ENCODE results near the gene OLFM2.

Gene OLFM2

GRCh38 chr19:9883764-9884163 lies 52.6 kb downstream of the OLFM2 start:
- Histone ChIP-seq H3K9me3 (ENCODE audit: low read depth, low read length) (no peaks in the 10 kb centered on the region), H3K36me3 (ENCODE audit: insufficient read depth, low read length) (peaks cover 4% of the 10 kb centered on the region; the same call in 1 of the 2 replicates), H3K4me3 (no peak overlapping the region), H3K27ac (no peak overlapping the region), H3K9ac (ENCODE audit: insufficient read length) (no peak overlapping the region)
- TF ChIP-seq FOXP2 (optimal IDR thresholded peaks at IDR 0.05; ENCODE audit: control extremely low read depth, extremely low read length, insufficient read depth) (no peak), POLR2AphosphoS5 (IDR thresholded peaks at IDR 0.05; ENCODE audit: borderline replicate concordance, low read depth, low read length) (no peak), EZH2 (IDR thresholded peaks at IDR 0.05) (no peak)
- no peak for DNase-seq (ENCODE audit: low read depth, low spot score)

- no peak overlapping the region for H3K9ac ChIP-seq (ENCODE audit: insufficient read length)
- H3K36me3 ChIP-seq (ENCODE audit: insufficient read depth, low read length) = peaks cover 4% of the 10 kb centered on the region; the same call in 1 of the 2 replicates
- H3K9me3 ChIP-seq (ENCODE audit: low read depth, low read length) = no peaks in the 10 kb centered on the region
- no peak overlapping the region for H3K27ac ChIP-seq
- DNase-seq (ENCODE audit: low read depth, low spot score) = no peak
- TF ChIP-seq POLR2AphosphoS5 (IDR thresholded peaks at IDR 0.05; ENCODE audit: borderline replicate concordance, low read depth, low read length) = no peak
- TF ChIP-seq FOXP2 (optimal IDR thresholded peaks at IDR 0.05; ENCODE audit: control extremely low read depth, extremely low read length, insufficient read depth) = no peak
- no peak for TF ChIP-seq EZH2 (IDR thresholded peaks at IDR 0.05)
- no peak overlapping the region for H3K4me3 ChIP-seq
Observed at GRCh38 chr19:9883231-9883758, 53.0 kb downstream of the OLFM2 start.

- no peak overlapping the region for H3K9ac ChIP-seq (ENCODE audit: insufficient read length)
- H3K9me3 ChIP-seq (ENCODE audit: low read depth, low read length) = no peaks in the 10 kb centered on the region
- no peak overlapping the region for H3K27ac ChIP-seq
- TF ChIP-seq FOXP2 (optimal IDR thresholded peaks at IDR 0.05; ENCODE audit: control extremely low read depth, extremely low read length, insufficient read depth) (no peak), POLR2AphosphoS5 (IDR thresholded peaks at IDR 0.05; ENCODE audit: borderline replicate concordance, low read depth, low read length) (no peak), EZH2 (IDR thresholded peaks at IDR 0.05) (no peak)
- H3K4me3 ChIP-seq = no peak overlapping the region
- H3K36me3 ChIP-seq (ENCODE audit: insufficient read depth, low read length) = peaks cover 4% of the 10 kb centered on the region; the same call in 1 of the 2 replicates
- DNase-seq (ENCODE audit: low read depth, low spot score) = no peak
Observed at GRCh38 chr19:9881720-9882119, 54.6 kb downstream of the OLFM2 start.

GRCh38 chr19:9878511-9879196 lies 57.7 kb downstream of the OLFM2 start:
- Histone ChIP-seq H3K9me3 (ENCODE audit: low read depth, low read length) (no peaks in the 10 kb centered on the region), H3K9ac (ENCODE audit: insufficient read length) (no peak overlapping the region), H3K27ac (no peak overlapping the region), H3K4me3 (no peak overlapping the region), H3K36me3 (ENCODE audit: insufficient read depth, low read length) (peaks cover 4% of the 10 kb centered on the region; the same call in 1 of the 2 replicates)
- no peak for DNase-seq (ENCODE audit: low read depth, low spot score)
- no peak for TF ChIP-seq POLR2AphosphoS5 (IDR thresholded peaks at IDR 0.05; ENCODE audit: borderline replicate concordance, low read depth, low read length)

GRCh38 chr19:9877780-9878510 lies 58.4 kb downstream of the OLFM2 start:
- TF ChIP-seq EZH2 (IDR thresholded peaks at IDR 0.05) = no peak
- Histone ChIP-seq H3K4me3 (no peak overlapping the region), H3K9me3 (ENCODE audit: low read depth, low read length) (no peaks in the 10 kb centered on the region), H3K36me3 (ENCODE audit: insufficient read depth, low read length) (peaks cover 4% of the 10 kb centered on the region; the same call in 1 of the 2 replicates), H3K27ac (0 out of 2 replicates have a peak overlapping the region, but pooled peaks have one; percentile 31), H3K9ac (ENCODE audit: insufficient read length) (no peak overlapping the region)
- DNase-seq (ENCODE audit: low read depth, low spot score) = no peak

- Histone ChIP-seq H3K4me3 (no peak overlapping the region), H3K36me3 (ENCODE audit: insufficient read depth, low read length) (peaks cover 10% of the 10 kb centered on the region), H3K27ac (no peak overlapping the region), H3K9ac (ENCODE audit: insufficient read length) (no peak overlapping the region), H3K9me3 (ENCODE audit: low read depth, low read length) (no peaks in the 10 kb centered on the region)
- no peak for TF ChIP-seq EZH2 (IDR thresholded peaks at IDR 0.05)
- TF ChIP-seq FOXP2 (optimal IDR thresholded peaks at IDR 0.05; ENCODE audit: control extremely low read depth, extremely low read length, insufficient read depth) = no peak
- no peak for TF ChIP-seq POLR2AphosphoS5 (IDR thresholded peaks at IDR 0.05; ENCODE audit: borderline replicate concordance, low read depth, low read length)
- no peak for DNase-seq (ENCODE audit: low read depth, low spot score)
Observed at GRCh38 chr19:9875796-9876195, 60.5 kb downstream of the OLFM2 start.

GRCh38 chr19:9875031-9875627 lies 61.2 kb downstream of the OLFM2 start:
- DNase-seq (ENCODE audit: low read depth, low spot score) = no peak
- peaks cover 10% of the 10 kb centered on the region for H3K36me3 ChIP-seq (ENCODE audit: insufficient read depth, low read length)
- no peak for TF ChIP-seq FOXP2 (optimal IDR thresholded peaks at IDR 0.05; ENCODE audit: control extremely low read depth, extremely low read length, insufficient read depth)
- TF ChIP-seq EZH2 (IDR thresholded peaks at IDR 0.05) = no peak
- no peak for TF ChIP-seq POLR2AphosphoS5 (IDR thresholded peaks at IDR 0.05; ENCODE audit: borderline replicate concordance, low read depth, low read length)

GRCh38 chr19:9872618-9873242 lies 63.6 kb downstream of the OLFM2 start:
- Histone ChIP-seq H3K27ac (no peak overlapping the region), H3K4me3 (no peak overlapping the region), H3K36me3 (ENCODE audit: insufficient read depth, low read length) (peaks cover 10% of the 10 kb centered on the region), H3K9ac (ENCODE audit: insufficient read length) (no peak overlapping the region), H3K9me3 (ENCODE audit: low read depth, low read length) (no peaks in the 10 kb centered on the region)
- TF ChIP-seq FOXP2 (optimal IDR thresholded peaks at IDR 0.05; ENCODE audit: control extremely low read depth, extremely low read length, insufficient read depth) (no peak), POLR2AphosphoS5 (IDR thresholded peaks at IDR 0.05; ENCODE audit: borderline replicate concordance, low read depth, low read length) (no peak), EZH2 (IDR thresholded peaks at IDR 0.05) (no peak)
- no peak for DNase-seq (ENCODE audit: low read depth, low spot score)

More at GRCh38 chr19:9875031-9875627, 61.2 kb downstream of the OLFM2 start:
- Histone ChIP-seq H3K9me3 (ENCODE audit: low read depth, low read length) (no peaks in the 10 kb centered on the region), H3K27ac (no peak overlapping the region), H3K4me3 (no peak overlapping the region), H3K9ac (ENCODE audit: insufficient read length) (no peak overlapping the region)
